WTC11 (cell line): ENCODE results near the gene ZNF516.

ENCODE experiments used
- TF ChIP-seq, protein P1 (sequence below): sonication (generic); formaldehyde crosslinking; IDR thresholded peaks from 2 replicates; pipeline ENCODE4 v1.8.0; 2022; ENCODE audit warnings: mild to moderate bottlenecking, missing genetic modification reagents
- TF ChIP-seq, protein P2 (sequence below): fragments of 200-600 bp; IDR thresholded peaks from 2 replicates; pipeline ENCODE4 v1.8.0; 2022; ENCODE audit warnings: antibody characterized with exemption

DNA sequence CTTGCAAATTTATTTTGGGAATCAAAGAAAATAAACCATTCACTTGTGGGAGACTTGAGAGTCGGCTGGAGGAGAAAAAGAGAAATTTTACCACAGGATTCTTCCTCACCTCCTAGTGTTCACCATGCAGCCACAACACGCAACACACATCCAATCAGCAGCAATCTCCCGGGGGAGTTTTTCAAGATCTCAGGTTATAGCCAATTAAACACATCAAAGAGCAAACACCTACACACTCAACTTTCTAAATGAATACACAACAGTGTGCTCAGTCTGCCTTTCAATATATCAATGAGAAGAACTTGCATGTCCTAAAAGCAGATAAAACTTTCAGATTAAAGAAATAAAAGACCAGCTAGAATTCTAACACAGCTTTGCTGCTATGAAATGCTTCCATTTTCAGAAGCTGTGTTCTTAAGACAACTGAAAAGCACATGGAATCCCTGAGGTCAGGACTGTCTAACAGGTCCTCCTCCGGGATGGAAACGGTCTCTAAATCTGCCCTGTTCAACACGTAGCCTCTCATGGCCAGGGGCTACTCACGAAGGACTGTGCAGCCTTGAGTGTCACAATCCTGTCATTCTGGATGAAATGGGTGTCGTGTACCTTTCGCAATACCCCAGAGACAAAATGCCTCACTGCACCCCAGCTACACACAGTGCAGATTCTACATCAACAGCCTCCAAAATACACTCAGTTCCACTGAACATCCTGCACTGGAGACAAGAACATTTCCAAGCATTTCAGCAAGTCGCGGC is 84.2 kb downstream of the ZNF516 start:
- TF ChIP-seq, protein P1, sequence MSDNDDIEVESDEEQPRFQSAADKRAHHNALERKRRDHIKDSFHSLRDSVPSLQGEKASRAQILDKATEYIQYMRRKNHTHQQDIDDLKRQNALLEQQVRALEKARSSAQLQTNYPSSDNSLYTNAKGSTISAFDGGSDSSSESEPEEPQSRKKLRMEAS (CRISPR knock-in tag) = no peak
- TF ChIP-seq, protein P2, sequence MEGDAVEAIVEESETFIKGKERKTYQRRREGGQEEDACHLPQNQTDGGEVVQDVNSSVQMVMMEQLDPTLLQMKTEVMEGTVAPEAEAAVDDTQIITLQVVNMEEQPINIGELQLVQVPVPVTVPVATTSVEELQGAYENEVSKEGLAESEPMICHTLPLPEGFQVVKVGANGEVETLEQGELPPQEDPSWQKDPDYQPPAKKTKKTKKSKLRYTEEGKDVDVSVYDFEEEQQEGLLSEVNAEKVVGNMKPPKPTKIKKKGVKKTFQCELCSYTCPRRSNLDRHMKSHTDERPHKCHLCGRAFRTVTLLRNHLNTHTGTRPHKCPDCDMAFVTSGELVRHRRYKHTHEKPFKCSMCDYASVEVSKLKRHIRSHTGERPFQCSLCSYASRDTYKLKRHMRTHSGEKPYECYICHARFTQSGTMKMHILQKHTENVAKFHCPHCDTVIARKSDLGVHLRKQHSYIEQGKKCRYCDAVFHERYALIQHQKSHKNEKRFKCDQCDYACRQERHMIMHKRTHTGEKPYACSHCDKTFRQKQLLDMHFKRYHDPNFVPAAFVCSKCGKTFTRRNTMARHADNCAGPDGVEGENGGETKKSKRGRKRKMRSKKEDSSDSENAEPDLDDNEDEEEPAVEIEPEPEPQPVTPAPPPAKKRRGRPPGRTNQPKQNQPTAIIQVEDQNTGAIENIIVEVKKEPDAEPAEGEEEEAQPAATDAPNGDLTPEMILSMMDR = no peak
